SK-N-SH treated with all-trans-retinoic acid at 6 μM for 48 hours (cell line): ENCODE data around the gene FBXO30.

Source experiments
- ISL1 ChIP-seq: fragments of 250-450 bp; sonication (Bioruptor Pico); IDR thresholded peaks from 2 replicates; pipeline ENCODE4 v2.1.2; 2022; ENCODE audit warnings: mild to moderate bottlenecking, moderate library complexity
- RARB ChIP-seq: fragments of 250-450 bp; sonication (Bioruptor Pico); IDR thresholded peaks from 2 replicates; pipeline ENCODE4 v1.8.0; 2021; ENCODE audit warnings: mild to moderate bottlenecking, moderate library complexity
- ZC3H10 ChIP-seq: fragments of 250-450 bp; sonication (Bioruptor Pico); IDR thresholded peaks from 2 replicates; pipeline ENCODE4 v1.5.1; 2021; ENCODE audit warnings: mild to moderate bottlenecking, moderate library complexity
- TF ChIP-seq, protein P1 (sequence below): fragments of 250-450 bp; sonication (Bioruptor Pico); IDR thresholded peaks from 2 replicates; pipeline ENCODE4 v1.8.0; 2020; ENCODE audit warnings: mild to moderate bottlenecking, moderate library complexity, borderline replicate concordance
- TF ChIP-seq, protein P2 (sequence below): fragments of 250-450 bp; sonication (Bioruptor Pico); IDR thresholded peaks from 2 replicates; pipeline ENCODE4 v1.5.1; 2020; ENCODE audit warnings: low read depth, mild to moderate bottlenecking, moderate library complexity
- TF ChIP-seq, protein P3 (sequence below): fragments of 250-450 bp; sonication (Bioruptor Pico); IDR thresholded peaks from 2 replicates; pipeline ENCODE4 v1.8.0; 2021; ENCODE audit warnings: low read depth, mild to moderate bottlenecking, moderate library complexity, borderline replicate concordance
- TF ChIP-seq, protein P4 (sequence below): fragments of 250-450 bp; sonication (Bioruptor Pico); IDR thresholded peaks from 2 replicates; pipeline ENCODE4 v1.5.1; 2021; ENCODE audit warnings: mild to moderate bottlenecking, moderate library complexity

- no peak for TF ChIP-seq RARB (CRISPR knock-in tag)
- TF ChIP-seq, protein P1, sequence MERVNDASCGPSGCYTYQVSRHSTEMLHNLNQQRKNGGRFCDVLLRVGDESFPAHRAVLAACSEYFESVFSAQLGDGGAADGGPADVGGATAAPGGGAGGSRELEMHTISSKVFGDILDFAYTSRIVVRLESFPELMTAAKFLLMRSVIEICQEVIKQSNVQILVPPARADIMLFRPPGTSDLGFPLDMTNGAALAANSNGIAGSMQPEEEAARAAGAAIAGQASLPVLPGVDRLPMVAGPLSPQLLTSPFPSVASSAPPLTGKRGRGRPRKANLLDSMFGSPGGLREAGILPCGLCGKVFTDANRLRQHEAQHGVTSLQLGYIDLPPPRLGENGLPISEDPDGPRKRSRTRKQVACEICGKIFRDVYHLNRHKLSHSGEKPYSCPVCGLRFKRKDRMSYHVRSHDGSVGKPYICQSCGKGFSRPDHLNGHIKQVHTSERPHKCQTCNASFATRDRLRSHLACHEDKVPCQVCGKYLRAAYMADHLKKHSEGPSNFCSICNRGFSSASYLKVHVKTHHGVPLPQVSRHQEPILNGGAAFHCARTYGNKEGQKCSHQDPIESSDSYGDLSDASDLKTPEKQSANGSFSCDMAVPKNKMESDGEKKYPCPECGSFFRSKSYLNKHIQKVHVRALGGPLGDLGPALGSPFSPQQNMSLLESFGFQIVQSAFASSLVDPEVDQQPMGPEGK (CRISPR knock-in tag) = no peak
- no peak for TF ChIP-seq ZC3H10 (CRISPR knock-in tag)
- TF ChIP-seq, protein P2, sequence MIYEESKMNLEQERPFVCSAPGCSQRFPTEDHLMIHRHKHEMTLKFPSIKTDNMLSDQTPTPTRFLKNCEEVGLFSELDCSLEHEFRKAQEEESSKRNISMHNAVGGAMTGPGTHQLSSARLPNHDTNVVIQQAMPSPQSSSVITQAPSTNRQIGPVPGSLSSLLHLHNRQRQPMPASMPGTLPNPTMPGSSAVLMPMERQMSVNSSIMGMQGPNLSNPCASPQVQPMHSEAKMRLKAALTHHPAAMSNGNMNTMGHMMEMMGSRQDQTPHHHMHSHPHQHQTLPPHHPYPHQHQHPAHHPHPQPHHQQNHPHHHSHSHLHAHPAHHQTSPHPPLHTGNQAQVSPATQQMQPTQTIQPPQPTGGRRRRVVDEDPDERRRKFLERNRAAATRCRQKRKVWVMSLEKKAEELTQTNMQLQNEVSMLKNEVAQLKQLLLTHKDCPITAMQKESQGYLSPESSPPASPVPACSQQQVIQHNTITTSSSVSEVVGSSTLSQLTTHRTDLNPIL (CRISPR knock-in tag) = no peak
- TF ChIP-seq, protein P3, sequence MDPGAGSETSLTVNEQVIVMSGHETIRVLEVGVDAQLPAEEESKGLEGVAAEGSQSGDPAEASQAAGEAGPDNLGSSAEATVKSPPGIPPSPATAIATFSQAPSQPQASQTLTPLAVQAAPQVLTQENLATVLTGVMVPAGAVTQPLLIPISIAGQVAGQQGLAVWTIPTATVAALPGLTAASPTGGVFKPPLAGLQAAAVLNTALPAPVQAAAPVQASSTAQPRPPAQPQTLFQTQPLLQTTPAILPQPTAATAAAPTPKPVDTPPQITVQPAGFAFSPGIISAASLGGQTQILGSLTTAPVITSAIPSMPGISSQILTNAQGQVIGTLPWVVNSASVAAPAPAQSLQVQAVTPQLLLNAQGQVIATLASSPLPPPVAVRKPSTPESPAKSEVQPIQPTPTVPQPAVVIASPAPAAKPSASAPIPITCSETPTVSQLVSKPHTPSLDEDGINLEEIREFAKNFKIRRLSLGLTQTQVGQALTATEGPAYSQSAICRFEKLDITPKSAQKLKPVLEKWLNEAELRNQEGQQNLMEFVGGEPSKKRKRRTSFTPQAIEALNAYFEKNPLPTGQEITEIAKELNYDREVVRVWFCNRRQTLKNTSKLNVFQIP (CRISPR knock-in tag) = no peak
- no peak for TF ChIP-seq ISL1 (CRISPR knock-in tag)
- TF ChIP-seq, protein P4, sequence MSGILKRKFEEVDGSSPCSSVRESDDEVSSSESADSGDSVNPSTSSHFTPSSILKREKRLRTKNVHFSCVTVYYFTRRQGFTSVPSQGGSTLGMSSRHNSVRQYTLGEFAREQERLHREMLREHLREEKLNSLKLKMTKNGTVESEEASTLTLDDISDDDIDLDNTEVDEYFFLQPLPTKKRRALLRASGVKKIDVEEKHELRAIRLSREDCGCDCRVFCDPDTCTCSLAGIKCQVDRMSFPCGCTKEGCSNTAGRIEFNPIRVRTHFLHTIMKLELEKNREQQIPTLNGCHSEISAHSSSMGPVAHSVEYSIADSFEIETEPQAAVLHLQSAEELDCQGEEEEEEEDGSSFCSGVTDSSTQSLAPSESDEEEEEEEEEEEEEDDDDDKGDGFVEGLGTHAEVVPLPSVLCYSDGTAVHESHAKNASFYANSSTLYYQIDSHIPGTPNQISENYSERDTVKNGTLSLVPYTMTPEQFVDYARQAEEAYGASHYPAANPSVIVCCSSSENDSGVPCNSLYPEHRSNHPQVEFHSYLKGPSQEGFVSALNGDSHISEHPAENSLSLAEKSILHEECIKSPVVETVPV (CRISPR knock-in tag) = no peak
These were observed 33.9 kb upstream of the FBXO30 start for GRCh38 chr6:145848541-145848940.
